Nephron (organoid): ENCODE results near the gene BCDIN3D.

Experiments
- H3K27ac Mint-ChIP-seq, 3 experiments: 2 replicates each; pipeline ENCODE4 v1.8.0; 2020; ENCODE audit warnings: mixed read lengths in 3 of 3, mild to moderate bottlenecking in 2 of 3, moderate library complexity in 1 of 3
- H3K27me3 Mint-ChIP-seq: 2 replicates; pipeline ENCODE4 v1.8.0; 2021; ENCODE audit warnings: low read depth, mild to moderate bottlenecking, moderate library complexity, mixed read lengths
- H3K36me3 Mint-ChIP-seq: 2 replicates; pipeline ENCODE4 v1.8.0; 2020; ENCODE audit warnings: low read depth, mixed read lengths
- H3K4me1 Mint-ChIP-seq: 2 replicates; pipeline ENCODE4 v1.8.0; 2020; ENCODE audit warnings: mixed read lengths
- H3K4me3 Mint-ChIP-seq, 3 experiments: 2 replicates each; pipeline ENCODE4 v1.8.0; 2020; ENCODE audit warnings: mild to moderate bottlenecking in 3 of 3, mixed read lengths in 3 of 3, moderate library complexity in 2 of 3
- H3K9me3 Mint-ChIP-seq: 2 replicates; pipeline ENCODE4 v1.8.0; 2020; ENCODE audit warnings: mixed read lengths
- TF ChIP-seq, protein P1 (sequence below), 3 experiments: fragments of 200-600 bp; sonication (generic); IDR thresholded peaks; one replicate each; pipeline ENCODE4 v1.5.0; 2021; ENCODE audit warnings: antibody characterized with exemption in 3 of 3; ENCODE audit not compliant: unreplicated experiment in 3 of 3

The BCDIN3D gene

DNA sequence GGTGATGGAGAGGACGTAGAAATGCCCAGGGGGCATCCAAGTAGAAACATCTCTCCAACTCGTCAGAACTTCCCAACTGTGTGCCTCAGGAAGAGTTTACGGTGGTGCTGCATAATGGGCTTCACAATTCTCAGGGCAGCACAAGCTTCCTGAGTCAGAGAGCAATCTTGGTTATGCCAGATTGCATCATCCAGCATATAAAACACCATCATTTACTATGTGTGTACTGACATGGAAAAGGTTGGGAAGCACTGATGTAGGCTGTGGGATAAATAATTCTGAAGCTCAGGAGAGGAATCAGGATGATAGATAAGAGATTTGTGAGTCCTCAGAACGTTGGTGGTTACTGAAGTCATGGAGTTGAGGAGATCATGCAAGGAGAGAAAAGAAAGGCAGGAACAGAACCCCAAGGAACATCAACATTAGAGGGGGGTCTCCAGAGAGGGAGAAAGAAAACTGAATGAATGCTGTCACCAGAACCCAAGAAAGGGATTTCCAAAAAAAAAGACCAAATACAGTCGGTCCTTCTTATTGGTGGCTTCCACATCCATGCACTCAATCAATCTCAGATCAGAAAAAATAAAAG lies 10.0 kb downstream of the BCDIN3D start:
- no peak overlapping the region for H3K27ac Mint-ChIP-seq
- H3K9me3 Mint-ChIP-seq, result no peaks in the 10 kb centered on the region
- H3K27me3 Mint-ChIP-seq, result no peaks in the 10 kb centered on the region
- TF ChIP-seq, protein P1, sequence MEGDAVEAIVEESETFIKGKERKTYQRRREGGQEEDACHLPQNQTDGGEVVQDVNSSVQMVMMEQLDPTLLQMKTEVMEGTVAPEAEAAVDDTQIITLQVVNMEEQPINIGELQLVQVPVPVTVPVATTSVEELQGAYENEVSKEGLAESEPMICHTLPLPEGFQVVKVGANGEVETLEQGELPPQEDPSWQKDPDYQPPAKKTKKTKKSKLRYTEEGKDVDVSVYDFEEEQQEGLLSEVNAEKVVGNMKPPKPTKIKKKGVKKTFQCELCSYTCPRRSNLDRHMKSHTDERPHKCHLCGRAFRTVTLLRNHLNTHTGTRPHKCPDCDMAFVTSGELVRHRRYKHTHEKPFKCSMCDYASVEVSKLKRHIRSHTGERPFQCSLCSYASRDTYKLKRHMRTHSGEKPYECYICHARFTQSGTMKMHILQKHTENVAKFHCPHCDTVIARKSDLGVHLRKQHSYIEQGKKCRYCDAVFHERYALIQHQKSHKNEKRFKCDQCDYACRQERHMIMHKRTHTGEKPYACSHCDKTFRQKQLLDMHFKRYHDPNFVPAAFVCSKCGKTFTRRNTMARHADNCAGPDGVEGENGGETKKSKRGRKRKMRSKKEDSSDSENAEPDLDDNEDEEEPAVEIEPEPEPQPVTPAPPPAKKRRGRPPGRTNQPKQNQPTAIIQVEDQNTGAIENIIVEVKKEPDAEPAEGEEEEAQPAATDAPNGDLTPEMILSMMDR (IDR thresholded peaks at IDR 0.05; ENCODE audit: unreplicated experiment in 3 of 3), result no peak
- peaks cover 10% of the 10 kb centered on the region for H3K4me1 Mint-ChIP-seq
- no peaks in the 10 kb centered on the region for H3K36me3 Mint-ChIP-seq
- no peak overlapping the region for H3K4me3 Mint-ChIP-seq

- Mint-ChIP-seq H3K4me3 (no peak overlapping the region), H3K36me3 (no peaks in the 10 kb centered on the region), H3K4me1 (peaks cover 16% of the 10 kb centered on the region)
Observed at GRCh38 chr12:49831717-49832116, 11.2 kb downstream of the BCDIN3D start.

GRCh38 chr12:49828133-49829091 lies 14.5 kb downstream of the BCDIN3D start, which contains the start of gene NCKAP5L:
TSS of gene NCKAP5L (minus strand) at chr12:49828413. CDS start at chr12:49804044, 24,369 bp downstream.
- H3K27me3 Mint-ChIP-seq, result no peaks in the 10 kb centered on the region
- TF ChIP-seq, protein P1 (IDR thresholded peaks at IDR 0.05; ENCODE audit: unreplicated experiment in 3 of 3), result no peak
- peaks cover 44% of the 10 kb centered on the region for H3K4me1 Mint-ChIP-seq
- H3K27ac Mint-ChIP-seq, result peak within 1 kb of the TSS; percentile 89 to 95 (median 94)
- no peaks in the 10 kb centered on the region for H3K36me3 Mint-ChIP-seq
- H3K4me3 Mint-ChIP-seq, result peak within 1 kb of the TSS; percentile 95 to 97 (median 96)
- H3K9me3 Mint-ChIP-seq, result no peaks in the 10 kb centered on the region

More at GRCh38 chr12:49831717-49832116, 11.2 kb downstream of the BCDIN3D start:
- Mint-ChIP-seq H3K27me3 (no peaks in the 10 kb centered on the region), H3K27ac (no peak overlapping the region), H3K9me3 (no peaks in the 10 kb centered on the region)
- TF ChIP-seq, protein P1 (IDR thresholded peaks at IDR 0.05; ENCODE audit: unreplicated experiment in 3 of 3), result no peak

- H3K36me3 Mint-ChIP-seq, result peaks cover 5% of the 10 kb centered on the region
- H3K4me3 Mint-ChIP-seq, result peak overlapping the region; percentile 95 to 97 (median 96)
- TF ChIP-seq, protein P1 (IDR thresholded peaks at IDR 0.05; ENCODE audit: unreplicated experiment in 3 of 3), result no peak
- H3K9me3 Mint-ChIP-seq, result no peaks in the 10 kb centered on the region
- no peaks in the 10 kb centered on the region for H3K27me3 Mint-ChIP-seq
- H3K27ac Mint-ChIP-seq, result peak overlapping the region; percentile 89 to 94 (median 94)
- H3K4me1 Mint-ChIP-seq, result peaks cover 48% of the 10 kb centered on the region
Observed at GRCh38 chr12:49827401-49828099, 15.4 kb downstream of the BCDIN3D start.

DNA sequence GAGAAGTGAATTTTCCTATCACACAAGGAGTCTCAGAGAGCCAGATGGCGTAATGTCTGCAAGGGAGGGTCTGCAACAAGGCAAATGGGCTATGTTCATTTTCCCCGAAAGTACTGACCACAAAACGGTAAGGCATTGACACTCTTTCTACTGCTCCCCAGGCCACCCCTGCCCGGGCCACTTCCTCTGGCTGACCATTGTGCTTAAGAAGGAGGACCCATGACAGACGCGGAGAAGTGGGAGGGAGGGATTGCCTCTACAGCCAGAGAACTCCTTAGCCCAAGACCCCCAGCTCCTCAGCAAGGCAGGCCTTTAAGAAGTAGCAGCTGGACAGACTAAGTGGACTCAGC lies 15.9 kb downstream of the BCDIN3D start:
- H3K4me1 Mint-ChIP-seq, result peaks cover 52% of the 10 kb centered on the region

More for the DNA sequence above, 15.9 kb downstream of the BCDIN3D start:
- peak overlapping the region; percentile 89 to 94 (median 94) for H3K27ac Mint-ChIP-seq
- peaks cover 8% of the 10 kb centered on the region for H3K36me3 Mint-ChIP-seq
- H3K9me3 Mint-ChIP-seq, result no peaks in the 10 kb centered on the region
- TF ChIP-seq, protein P1 (IDR thresholded peaks at IDR 0.05; ENCODE audit: unreplicated experiment in 3 of 3), result no peak
- H3K4me3 Mint-ChIP-seq, result peak overlapping the region; percentile 95 to 97 (median 96)
- H3K27me3 Mint-ChIP-seq, result no peaks in the 10 kb centered on the region
